ENCODE data around the gene MFSD6.
A peak's percentile ranks its signal among the peaks of the same experiment; 100 is the strongest.
"Not testable (repeated sequence)": the region's sequence is repeated elsewhere in the genome, so short reads cannot be mapped to it uniquely, and the experiment has no call there.

Gene MFSD6

DNA sequence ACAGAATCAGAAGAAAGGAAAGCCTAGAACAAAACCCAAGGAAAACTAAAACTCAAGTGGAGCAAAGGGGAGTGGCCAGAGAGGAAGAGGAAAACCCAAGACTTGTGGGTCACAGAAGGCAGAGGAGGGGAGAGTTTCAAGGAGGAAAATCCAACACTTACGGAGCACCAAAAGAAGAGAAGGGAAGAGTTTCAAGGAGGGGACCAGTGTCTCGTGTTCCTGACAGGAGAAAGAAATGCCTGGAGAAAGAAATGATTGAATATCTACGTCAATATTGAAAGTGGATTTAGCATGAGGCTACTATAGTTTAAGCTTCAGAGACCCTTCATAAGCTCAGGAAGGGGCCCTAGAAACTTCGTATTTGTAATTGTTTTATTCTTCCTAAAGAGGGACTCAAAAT is 1.4 kb upstream of the MFSD6 start:
- DNase-seq = no peak

- DNase-seq = peak; percentile 60
Observed at GRCh38 chr2:190407246-190407661, 901 bp upstream of the MFSD6 start.

DNA sequence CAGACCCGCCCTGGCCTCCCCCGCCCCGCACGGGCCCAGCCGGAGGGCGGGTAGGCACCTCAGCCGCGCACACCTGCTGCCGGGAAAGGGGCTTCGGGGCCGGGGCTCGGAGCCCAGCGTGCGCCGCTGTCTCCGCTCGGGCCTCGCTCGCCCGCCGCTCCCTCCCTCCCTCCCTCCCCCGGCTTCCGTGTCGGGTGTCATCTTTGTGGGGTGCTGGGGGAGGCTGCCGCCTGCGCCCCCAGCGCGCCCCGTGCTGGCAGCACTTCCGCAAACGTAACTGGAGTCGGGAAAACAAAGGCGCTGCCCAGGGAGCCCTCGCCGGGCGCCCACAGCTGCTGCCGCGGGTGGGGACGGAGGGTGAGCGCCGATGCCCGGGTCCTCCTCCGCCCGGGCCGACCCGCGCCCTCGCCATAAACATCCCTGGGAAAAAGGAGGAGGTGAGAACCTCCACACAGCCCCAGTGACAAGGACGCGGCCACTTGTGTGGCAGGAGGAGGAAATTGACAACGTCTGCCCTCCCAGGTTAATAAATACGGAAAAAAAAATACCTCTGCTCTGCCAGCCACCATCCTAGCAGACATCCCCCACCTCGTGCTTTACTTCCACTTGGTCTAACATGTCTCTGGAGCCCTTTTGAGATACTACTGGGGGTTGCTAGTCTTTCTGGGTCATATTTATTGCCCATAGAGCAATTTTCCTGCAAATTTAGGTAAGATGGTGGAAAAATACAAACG is 550 bp downstream of the MFSD6 start:
- peak; percentile 49 for DNase-seq

GRCh38 chr2:190409616-190410015 is 1.5 kb downstream of the MFSD6 start:
- no peak for DNase-seq

DNA sequence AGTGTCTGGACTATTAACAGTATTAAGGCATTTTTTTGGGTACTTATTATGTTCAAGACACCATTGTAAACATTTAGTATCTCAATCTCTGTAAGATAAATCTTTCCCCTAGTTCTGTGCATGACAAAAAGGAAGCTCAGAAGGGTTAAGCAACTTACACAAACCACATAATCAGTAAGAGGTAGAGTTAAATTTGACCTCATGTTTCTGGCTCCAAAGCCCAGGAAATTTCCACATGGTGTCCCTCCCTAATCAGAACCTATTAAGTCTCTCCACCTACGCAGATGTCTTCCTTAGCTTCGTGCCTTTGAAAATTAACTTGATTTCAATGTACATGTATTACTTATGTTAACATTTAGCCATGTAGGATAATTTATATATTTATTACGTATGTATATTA is 2.0 kb downstream of the MFSD6 start:
- DNase-seq = no peak

DNA sequence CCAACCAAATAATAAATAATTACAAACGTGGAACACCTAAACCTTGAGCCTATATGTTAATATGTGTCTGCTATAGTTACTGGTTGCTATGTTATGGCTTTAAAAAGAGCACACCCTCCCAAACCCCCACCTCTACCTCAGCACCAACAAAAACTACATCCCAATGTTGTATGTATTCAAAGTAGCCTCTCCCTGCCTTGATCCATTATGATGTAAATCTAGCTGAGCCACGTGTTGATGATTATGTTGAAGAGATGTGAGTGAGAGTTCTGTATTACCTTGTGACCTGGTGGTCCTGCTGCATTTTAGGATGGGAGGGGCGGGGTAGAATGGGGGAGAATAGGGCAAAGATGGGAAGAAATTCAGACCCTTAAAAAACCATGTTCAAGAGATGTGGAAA is 4.8 kb downstream of the MFSD6 start:
- DNase-seq = peak; percentile 34

GRCh38 chr2:190413421-190413820 is 5.3 kb downstream of the MFSD6 start:
- DNase-seq = no peak

- no peak for DNase-seq
Observed at GRCh38 chr2:190415251-190415650, 7.1 kb downstream of the MFSD6 start.

DNA sequence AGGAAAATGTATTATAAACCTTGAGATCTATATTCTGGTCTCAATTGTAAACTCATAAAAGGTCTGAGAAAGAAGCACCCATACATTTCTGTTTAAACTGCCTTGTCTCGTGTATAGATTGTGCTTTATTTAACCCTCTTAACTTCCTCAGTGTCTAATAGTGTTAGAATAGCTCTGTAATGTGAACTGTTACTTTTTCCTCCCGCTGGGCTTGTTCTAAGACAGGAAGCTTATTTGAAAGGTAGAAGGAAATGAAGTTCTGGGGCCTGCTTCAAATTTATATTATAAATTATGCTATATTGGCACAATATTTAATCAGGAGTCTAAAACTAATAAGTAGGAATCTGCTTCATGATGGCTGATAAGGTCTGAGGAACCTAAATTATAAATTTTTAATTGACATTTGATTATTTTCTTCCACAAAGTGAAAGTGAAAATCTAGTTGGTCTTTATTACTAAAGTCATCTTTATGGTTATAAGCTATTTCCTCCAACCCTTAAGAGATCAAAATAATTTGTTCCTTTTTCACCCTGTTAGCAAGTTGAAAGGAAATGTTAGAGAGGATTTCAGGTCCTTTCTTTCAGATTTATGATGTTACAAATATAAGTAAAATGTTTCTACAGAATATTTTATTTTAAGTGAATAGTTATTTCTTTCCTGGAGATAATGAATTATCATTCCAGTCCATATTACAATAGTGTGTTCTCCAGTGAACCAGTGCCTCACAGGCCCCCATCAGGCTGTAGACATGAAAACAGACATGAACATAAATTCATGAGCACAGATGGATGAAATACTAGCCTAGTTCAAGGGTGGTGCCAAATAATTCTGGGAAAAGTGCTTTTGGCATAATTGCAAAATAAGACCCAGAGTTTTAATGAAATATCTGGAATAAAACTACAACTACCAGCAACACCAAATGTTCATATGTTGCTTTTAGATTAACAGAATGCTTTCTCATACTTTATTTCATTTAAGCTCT is 7.9 kb downstream of the MFSD6 start:
- DNase-seq = no peak

DNA sequence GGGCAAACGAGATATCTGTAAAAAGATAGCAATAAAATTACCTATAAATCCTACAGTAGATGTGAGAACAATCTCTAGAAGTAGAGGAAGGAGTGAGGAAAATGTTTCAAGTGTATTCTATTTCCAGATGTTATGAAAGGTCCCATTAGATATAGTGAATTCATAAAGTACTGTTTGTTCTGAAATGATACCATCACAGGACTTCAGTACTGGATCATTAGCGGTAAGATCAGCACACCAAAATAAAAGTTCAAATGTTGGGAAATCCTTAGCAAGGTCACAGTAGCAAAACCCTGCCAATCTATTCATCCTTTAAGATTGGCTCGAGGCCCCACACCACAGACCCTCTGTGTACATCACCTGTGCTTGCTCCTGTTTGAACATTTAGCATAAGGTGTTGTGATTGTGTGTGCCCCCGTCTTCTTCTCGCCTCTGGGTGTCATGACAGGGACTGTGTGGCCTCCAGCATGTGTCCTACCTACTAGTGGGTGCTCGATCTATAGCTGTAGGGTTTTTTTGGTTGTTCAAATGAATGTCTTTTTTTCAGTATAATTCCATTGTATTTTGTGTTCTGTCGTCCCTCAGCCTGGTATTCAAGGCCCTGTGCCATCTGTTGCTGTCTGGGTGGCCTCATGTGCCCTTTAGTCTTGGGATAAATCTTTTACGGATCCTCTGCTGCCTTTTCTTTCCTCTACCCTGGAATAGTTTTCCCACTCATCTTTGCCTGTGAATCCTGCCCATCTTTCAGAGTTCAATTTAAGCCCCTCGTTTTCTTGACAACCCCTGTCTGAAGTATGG is 9.1 kb downstream of the MFSD6 start:
- no peak for DNase-seq

GRCh38 chr2:190418727-190419126 is 10.6 kb downstream of the MFSD6 start:
- DNase-seq = no peak

DNA sequence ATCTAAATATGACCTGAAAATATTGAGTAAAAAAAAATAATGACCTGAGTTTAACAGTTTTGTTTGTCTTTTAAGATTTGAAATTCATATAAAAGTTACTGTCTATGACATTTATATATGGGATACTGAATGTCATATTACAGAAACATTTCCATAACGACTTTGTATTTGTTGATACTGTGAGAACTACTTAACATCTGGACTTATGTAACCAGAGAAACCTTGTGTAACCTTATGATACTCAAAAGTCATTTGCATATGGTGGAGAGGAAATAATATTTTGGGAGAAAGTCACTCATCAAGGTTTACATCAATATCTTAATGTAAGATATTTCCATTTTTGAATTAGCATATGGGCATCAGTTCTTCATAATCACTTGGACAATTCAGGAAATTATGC is 12.6 kb downstream of the MFSD6 start:
- no peak for DNase-seq

DNA sequence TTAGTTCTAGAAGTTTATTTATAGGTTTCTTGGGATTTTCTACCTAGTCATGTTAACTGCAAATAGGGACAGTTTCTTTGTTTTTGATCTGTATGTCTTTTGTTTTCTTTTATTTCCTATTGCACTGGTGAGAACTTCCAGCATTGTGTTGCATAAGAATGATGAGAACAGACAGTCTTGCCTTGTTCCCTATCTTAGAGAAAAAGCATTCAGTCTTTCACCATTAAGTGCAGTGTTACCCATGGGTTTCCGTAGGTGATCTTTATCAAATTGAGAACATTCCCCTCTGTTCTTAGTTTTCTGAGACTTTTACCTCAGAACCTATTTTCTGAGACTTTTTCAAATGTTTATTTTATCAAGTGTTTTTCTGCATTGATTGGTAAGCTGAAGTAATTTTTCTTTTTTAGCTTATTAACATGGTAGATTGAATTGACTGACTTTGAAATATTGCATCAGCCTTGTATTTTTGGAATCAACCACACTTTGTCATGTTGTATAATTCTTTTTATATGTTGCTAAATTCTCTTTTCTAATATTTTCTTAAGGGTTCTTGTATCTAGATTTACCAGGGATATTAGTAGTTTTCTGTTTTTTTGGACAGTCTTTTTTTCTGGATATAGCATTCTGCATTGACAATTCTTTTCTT is 17.2 kb downstream of the MFSD6 start:
- no peak for DNase-seq

GRCh38 chr2:190425883-190426658 is 17.9 kb downstream of the MFSD6 start:
- DNase-seq = no peak

GRCh38 chr2:190430866-190431265 is 22.7 kb downstream of the MFSD6 start:
- DNase-seq = not testable (repeated sequence)

- DNase-seq = no peak
Observed at GRCh38 chr2:190431907-190432306, 23.8 kb downstream of the MFSD6 start.

DNA sequence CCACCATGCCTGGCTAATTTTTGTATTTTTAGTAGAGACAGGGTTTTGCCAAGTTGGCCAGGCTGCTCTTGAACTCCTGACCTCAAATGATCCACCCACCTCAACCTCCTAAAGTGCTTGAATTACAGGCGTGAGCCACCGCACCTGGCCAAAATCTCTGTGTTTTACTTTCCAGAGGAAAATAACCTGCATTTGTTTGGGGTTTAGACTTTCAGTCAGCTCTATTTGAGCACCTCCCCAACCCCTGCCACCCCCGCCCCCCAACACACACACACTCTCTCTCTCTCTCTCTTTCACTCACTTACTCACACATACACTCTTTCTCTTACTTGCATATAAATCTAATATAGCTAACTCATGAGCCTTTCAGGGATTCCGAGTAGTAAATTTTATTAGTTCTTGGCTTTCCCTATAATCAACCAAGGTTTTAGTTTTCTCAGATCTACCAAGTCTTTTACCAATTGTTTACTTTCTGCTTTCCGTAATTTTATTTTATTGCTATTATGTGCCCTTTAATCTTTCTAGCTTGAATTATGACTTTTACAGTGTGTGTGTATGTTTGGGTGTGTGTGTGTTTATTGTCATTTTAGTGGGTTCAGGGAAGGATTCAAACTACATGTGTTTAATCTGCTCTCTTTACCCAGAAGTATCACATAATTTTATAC is 24.5 kb downstream of the MFSD6 start:
- DNase-seq = no peak

DNA sequence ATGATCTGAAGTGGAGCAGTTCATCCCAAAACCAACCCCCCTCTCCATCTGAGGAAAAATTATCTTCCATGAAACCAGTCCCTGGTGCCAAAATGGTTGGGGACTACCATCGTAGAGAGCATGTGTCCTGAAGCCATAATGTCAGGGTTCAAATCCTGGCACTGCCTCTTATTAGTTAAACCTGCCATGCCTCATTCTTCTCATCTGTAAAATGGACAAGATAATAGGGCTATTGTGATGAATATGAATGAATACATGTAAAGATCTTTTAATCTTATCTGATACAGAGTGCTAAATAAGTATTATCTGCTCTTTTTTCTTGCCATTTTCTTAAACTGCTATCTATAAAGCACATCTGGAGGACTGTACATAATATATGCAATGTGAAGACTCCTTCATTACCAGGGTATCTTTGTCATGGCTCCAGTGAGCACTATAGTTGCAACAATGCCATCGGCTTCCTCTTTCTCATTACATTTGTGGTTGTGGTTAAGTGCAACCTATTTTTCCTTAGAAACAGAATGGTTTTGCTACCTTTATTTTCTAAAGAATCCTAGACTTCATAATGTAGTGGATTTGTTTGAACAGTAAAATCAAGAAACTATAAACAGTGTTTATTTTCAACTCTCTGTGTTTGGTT is 27.0 kb downstream of the MFSD6 start:
- peak; percentile 48 for DNase-seq

- no peak for DNase-seq
Observed at GRCh38 chr2:190436557-190436956, 28.4 kb downstream of the MFSD6 start.

GRCh38 chr2:190440113-190440512 is 32.0 kb downstream of the MFSD6 start:
- DNase-seq = no peak

DNA sequence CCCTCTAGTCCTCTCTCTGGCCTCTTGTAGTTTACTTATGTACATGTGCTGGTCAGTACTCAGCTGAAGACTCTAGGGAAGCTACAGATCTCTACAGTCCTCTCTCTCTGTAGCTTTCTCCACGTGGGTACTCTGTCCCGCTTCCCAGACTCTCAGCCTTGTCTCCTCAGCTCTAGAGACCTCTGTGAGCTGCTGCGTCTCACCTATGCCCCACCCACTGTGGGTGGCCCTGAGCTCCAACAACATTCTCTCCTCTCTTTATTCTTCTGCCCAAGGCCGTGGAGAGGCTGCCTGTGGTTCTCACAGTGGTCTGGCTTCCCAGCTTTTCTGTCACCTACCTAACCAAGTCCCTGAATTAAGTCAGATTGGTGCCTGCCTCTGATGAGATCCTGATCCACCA is 33.4 kb downstream of the MFSD6 start:
- DNase-seq = no peak
